ENCODE measurements around the gene KCTD6.

DNA sequence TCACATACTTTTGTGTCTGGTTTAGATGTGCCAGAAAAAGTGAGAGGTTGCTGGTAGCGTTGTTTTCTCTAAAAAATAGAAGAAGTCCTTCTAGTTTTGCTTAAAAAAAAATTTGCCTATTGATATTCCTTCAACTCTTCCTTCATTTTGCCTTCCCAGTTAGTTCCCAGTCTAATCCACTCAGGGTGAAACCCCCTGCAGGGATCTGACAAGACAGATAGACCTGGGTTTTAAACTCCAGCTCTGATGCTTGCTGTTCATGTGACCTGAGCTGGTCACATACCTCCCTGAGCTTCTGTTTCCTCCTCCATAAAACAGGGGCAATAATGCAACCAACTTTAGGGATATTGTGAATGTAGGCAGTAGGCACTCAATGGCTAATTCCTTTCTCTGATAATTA lies 18.6 kb upstream of the KCTD6 start:
- TF ChIP-seq, protein P1, sequence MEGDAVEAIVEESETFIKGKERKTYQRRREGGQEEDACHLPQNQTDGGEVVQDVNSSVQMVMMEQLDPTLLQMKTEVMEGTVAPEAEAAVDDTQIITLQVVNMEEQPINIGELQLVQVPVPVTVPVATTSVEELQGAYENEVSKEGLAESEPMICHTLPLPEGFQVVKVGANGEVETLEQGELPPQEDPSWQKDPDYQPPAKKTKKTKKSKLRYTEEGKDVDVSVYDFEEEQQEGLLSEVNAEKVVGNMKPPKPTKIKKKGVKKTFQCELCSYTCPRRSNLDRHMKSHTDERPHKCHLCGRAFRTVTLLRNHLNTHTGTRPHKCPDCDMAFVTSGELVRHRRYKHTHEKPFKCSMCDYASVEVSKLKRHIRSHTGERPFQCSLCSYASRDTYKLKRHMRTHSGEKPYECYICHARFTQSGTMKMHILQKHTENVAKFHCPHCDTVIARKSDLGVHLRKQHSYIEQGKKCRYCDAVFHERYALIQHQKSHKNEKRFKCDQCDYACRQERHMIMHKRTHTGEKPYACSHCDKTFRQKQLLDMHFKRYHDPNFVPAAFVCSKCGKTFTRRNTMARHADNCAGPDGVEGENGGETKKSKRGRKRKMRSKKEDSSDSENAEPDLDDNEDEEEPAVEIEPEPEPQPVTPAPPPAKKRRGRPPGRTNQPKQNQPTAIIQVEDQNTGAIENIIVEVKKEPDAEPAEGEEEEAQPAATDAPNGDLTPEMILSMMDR (IDR thresholded peaks at IDR 0.05; ENCODE audit: control extremely low read depth in 1 of 3, insufficient read depth in 1 of 3, low read depth in 1 of 3, low read length in 3 of 3) = no peak
- TF ChIP-seq GABPA (IDR thresholded peaks at IDR 0.05; ENCODE audit: borderline replicate concordance, insufficient read depth, low read length) (no peak), SIX5 (IDR thresholded peaks at IDR 0.05; ENCODE audit: low read depth, low read length) (no peak), KDM5A (IDR thresholded peaks at IDR 0.05; ENCODE audit: low read length) (no peak), POLR2A (IDR thresholded peaks at IDR 0.05; ENCODE audit: control extremely low read depth in 1 of 2, low read depth in 2 of 2, low read length in 2 of 2) (no peak), HDAC6 (IDR thresholded peaks at IDR 0.05; ENCODE audit: low read depth, low read length) (no peak), RXRA (IDR thresholded peaks at IDR 0.05; ENCODE audit: insufficient read depth, low read depth, low read length) (no peak), SIRT6 (IDR thresholded peaks at IDR 0.05; ENCODE audit: low read length) (no peak), TAF1 (IDR thresholded peaks at IDR 0.05; ENCODE audit: low read depth, low read length) (no peak), MAX (IDR thresholded peaks at IDR 0.05) (no peak)
